GM12878 (cell line): ENCODE measurements around the gene SMOC2. TPM values are rescaled to one million over a fixed set of nuclear protein-coding genes. Genes with fewer than 3 reads are reported as not detected.

Experiments used
- ATAC-seq: fragments of 200-7000 bp; cut with Tn5 transposase; 3 replicates; pipeline ENCODE4 v1.9.1; 2020; ENCODE audit warnings: mild to moderate bottlenecking, moderate library complexity
- BruUV-seq: library from RNA; stranded (reverse); fragments of 400-500 nt; replicated peaks from 2 replicates; lab custom pipeline; 2021; lab: Mats Ljungman, UMichigan
- CTCF ChIA-PET: fragments of 300-600 bp; sonication (Branson Sonifier 250); formaldehyde crosslinking; extraction: SDS; loops from one replicate; lab custom pipeline; 2021; ENCODE audit warnings: inconsistent platforms; lab: Yijun Ruan, JAX
- POLR2A ChIA-PET: fragments of 350-600 bp; formaldehyde crosslinking; extraction: SDS; loops from one replicate; lab custom pipeline; 2021; ENCODE audit warnings: inconsistent platforms; lab: Charles Lee
- RAD21 ChIA-PET: fragments of 300-600 bp; sonication (Branson Sonifier 250); formaldehyde crosslinking; loops from one replicate; lab custom pipeline; 2023; ENCODE audit warnings: antibody characterized with exemption; ENCODE audit not compliant: unreplicated experiment; lab: Charles Lee
- SMC1A ChIA-PET: fragments of 300-600 bp; sonication (Branson Sonifier 250); formaldehyde crosslinking; loops from one replicate; lab custom pipeline; 2023; ENCODE audit not compliant: unreplicated experiment, uncharacterized antibody; lab: Charles Lee
- DNase-seq: peaks from one replicate; pipeline ENCODE4 v3.0.0-alpha.2; 2011; ENCODE audit warnings: low read depth, low spot score
- FAIRE-seq: peaks from 3 replicates; lab custom pipeline; 2011; peaks lifted over from hg19 to GRCh38; lab: Jason Lieb, UNC
- H2AFZ ChIP-seq: 2 replicates; pipeline ENCODE4 v1.6.0; 2011; ENCODE audit warnings: low read depth, low read length, control low read depth; ENCODE audit not compliant: control insufficient read depth
- H3K27ac ChIP-seq: 2 replicates; pipeline ENCODE4 v1.5.1; 2011; ENCODE audit warnings: control low read depth; ENCODE audit not compliant: control insufficient read depth, insufficient read depth
- H3K27me3 ChIP-seq, 2 experiments: replicated peaks in 1 of 2; 2 replicates each; pipeline versions ENCODE4 v1.6.0 to v1.6.1; 2011; ENCODE audit warnings: low read length in 1 of 2; ENCODE audit not compliant: control insufficient read depth in 2 of 2, insufficient read depth in 2 of 2
- H3K36me3 ChIP-seq, 2 experiments: 2 replicates each; pipeline ENCODE4 v1.5.1; 2011; ENCODE audit warnings: low read length in 1 of 2; ENCODE audit not compliant: control insufficient read depth in 2 of 2, insufficient read depth in 2 of 2
- H3K4me1 ChIP-seq: 2 replicates; pipeline ENCODE4 v1.6.1; 2011; ENCODE audit warnings: mild to moderate bottlenecking, low read length, moderate library complexity, mixed read lengths; ENCODE audit not compliant: control insufficient read depth, insufficient read depth
- H3K4me2 ChIP-seq: 2 replicates; pipeline ENCODE4 v1.6.0; 2011; ENCODE audit warnings: control low read depth; ENCODE audit not compliant: control insufficient read depth, insufficient read depth
- H3K4me3 ChIP-seq: fragments of 200-600 bp; sonication (generic); 2 replicates; pipeline ENCODE4 v1.5.1; 2016
- H3K79me2 ChIP-seq: 2 replicates; pipeline ENCODE4 v1.6.0; 2011; ENCODE audit warnings: low read length; ENCODE audit not compliant: control insufficient read depth, insufficient read depth
- H3K9ac ChIP-seq: 2 replicates; pipeline ENCODE4 v1.8.0; 2011; ENCODE audit warnings: low read length, control low read depth, mixed read lengths; ENCODE audit not compliant: control insufficient read depth, insufficient read depth
- H3K9me3 ChIP-seq: replicated peaks from 3 replicates; pipeline ENCODE4 v1.5.1; 2011; ENCODE audit warnings: mild to moderate bottlenecking, low read length; ENCODE audit not compliant: control insufficient read depth, insufficient read depth
- H4K20me1 ChIP-seq: 2 replicates; pipeline ENCODE4 v1.6.0; 2011; ENCODE audit not compliant: control insufficient read depth, insufficient read depth
- CBX5 ChIP-seq: sonication (generic); IDR thresholded peaks from 2 replicates; pipeline ENCODE4 v1.6.1; 2016; ENCODE audit warnings: low read depth, moderate library complexity, mild to moderate bottlenecking, inconsistent platforms
- CHD4 ChIP-seq: fragments of 200-600 bp; sonication (generic); IDR thresholded peaks from 2 replicates; pipeline ENCODE4 v1.6.1; 2016; ENCODE audit warnings: mild to moderate bottlenecking
- EED ChIP-seq: sonication (generic); IDR thresholded peaks from 2 replicates; pipeline ENCODE4 v1.6.1; 2016; ENCODE audit warnings: antibody characterized with exemption, low read depth
- EZH2 ChIP-seq: IDR thresholded peaks from 2 replicates; pipeline ENCODE4 v1.6.1; 2012; ENCODE audit warnings: low read depth, mild to moderate bottlenecking, control low read depth, inconsistent platforms, low read length, borderline replicate concordance; ENCODE audit not compliant: control insufficient read depth
- FOXM1 ChIP-seq: IDR thresholded peaks from 2 replicates; pipeline ENCODE4 v1.6.1; 2012; ENCODE audit warnings: low read depth, mild to moderate bottlenecking, inconsistent platforms, low read length, moderate library complexity
- HDAC6 ChIP-seq: fragments of 200-600 bp; sonication (generic); IDR thresholded peaks from one replicate; pipeline ENCODE4 v1.8.0; 2017; ENCODE audit warnings: antibody characterized with exemption; ENCODE audit not compliant: unreplicated experiment
- RBBP5 ChIP-seq: fragments of 200-600 bp; sonication (generic); conservative IDR thresholded peaks from 2 replicates; pipeline ENCODE4 v1.6.1; 2016
- SMARCA5 ChIP-seq: fragments of 450-650 bp; IDR thresholded peaks from 2 replicates; pipeline ENCODE4 v1.6.1; 2017; ENCODE audit warnings: mild to moderate bottlenecking
- SREBF2 ChIP-seq: IDR thresholded peaks from 2 replicates; pipeline ENCODE4 v1.6.1; 2012; ENCODE audit warnings: mild to moderate bottlenecking, low read length
- WGBS: methylation state at CpG from one replicate; pipeline ENCODE4 v1.1.6; 2016; ENCODE audit warnings: low lambda C conversion rate; ENCODE audit not compliant: insufficient replicate concordance, insufficient coverage; ENCODE audit errors: missing lambda C conversion rate; 5-methylcytosine and 5-hydroxymethylcytosine counted together
- in situ Hi-C: fragments of 300-500 bp; cut with MboI; formaldehyde crosslinking; loops from 9 replicates; pipeline ENCODE4 v1.14.3; 2018; ENCODE audit warnings: mixed read lengths
- intact Hi-C: fragments of 100-400 bp; cut with micrococcal nuclease; formaldehyde crosslinking; loops from one replicate; pipeline ENCODE4 v1.14.2; 2022; ENCODE audit not compliant: unreplicated experiment
- polyA plus RNA-seq, 11 experiments: library from polyadenylated mRNA; depleted of rRNA in 4 of 11; unstranded in 6 of 11; stranded (reverse) in 5 of 11; fragments of >200 nt; fragmentation: Nextera tagmentation in 4 of 11; fragmentation: Illumina TruSeq in 1 of 11; extraction: Ambion mirVana in 4 of 11; extraction: Trizol in 1 of 11; gene quantifications; 1 replicate in 1 of 11; 2 replicates in 10 of 11; pipeline versions ENCODE4 v1.2.1 to v1.2.3, GENCODE V29; 2011 to 2016; ENCODE audit warnings: inconsistent platforms in 2 of 11, missing spikeins in 2 of 11, low read depth in 1 of 11
- total RNA-seq, 4 experiments: library from RNA; depleted of rRNA in 3 of 4; stranded (reverse); fragments of >200 nt in 3 of 4; fragmentation: Illumina TruSeq in 1 of 4; extraction: Trizol in 1 of 4; gene quantifications; 2 replicates each; pipeline versions ENCODE4 v1.2.1 to v1.2.3, GENCODE V29; 2013 to 2021
- TF ChIP-seq, protein P1 (sequence below): fragments of 450-650 bp; IDR thresholded peaks from 2 replicates; pipeline ENCODE4 v1.6.1; 2018; ENCODE audit warnings: mild to moderate bottlenecking, low read depth, moderate library complexity; ENCODE audit not compliant: partially characterized antibody
- TF ChIP-seq, protein P2 (sequence below): IDR thresholded peaks from 2 replicates; pipeline ENCODE4 v1.6.1; 2011; ENCODE audit warnings: low read depth, mild to moderate bottlenecking, low read length, moderate library complexity, borderline replicate concordance; ENCODE audit errors: extremely low read depth
- TF ChIP-seq, protein P3 (sequence below): fragments of 450-650 bp; IDR thresholded peaks from 2 replicates; pipeline ENCODE4 v1.6.1; 2014; ENCODE audit warnings: mild to moderate bottlenecking
- TF ChIP-seq, protein P4 (sequence below): fragments of 450-650 bp; IDR thresholded peaks from 2 replicates; pipeline ENCODE4 v1.6.1; 2016; ENCODE audit warnings: mild to moderate bottlenecking

SMOC2 gene
- total and polyA plus RNA-seq, 10 of the 15 experiments (the other 5 are each of a cell fraction or from before 2014, with no cell fraction given), result 0.10 to 0.12 TPM; not detected in 8

DNA sequence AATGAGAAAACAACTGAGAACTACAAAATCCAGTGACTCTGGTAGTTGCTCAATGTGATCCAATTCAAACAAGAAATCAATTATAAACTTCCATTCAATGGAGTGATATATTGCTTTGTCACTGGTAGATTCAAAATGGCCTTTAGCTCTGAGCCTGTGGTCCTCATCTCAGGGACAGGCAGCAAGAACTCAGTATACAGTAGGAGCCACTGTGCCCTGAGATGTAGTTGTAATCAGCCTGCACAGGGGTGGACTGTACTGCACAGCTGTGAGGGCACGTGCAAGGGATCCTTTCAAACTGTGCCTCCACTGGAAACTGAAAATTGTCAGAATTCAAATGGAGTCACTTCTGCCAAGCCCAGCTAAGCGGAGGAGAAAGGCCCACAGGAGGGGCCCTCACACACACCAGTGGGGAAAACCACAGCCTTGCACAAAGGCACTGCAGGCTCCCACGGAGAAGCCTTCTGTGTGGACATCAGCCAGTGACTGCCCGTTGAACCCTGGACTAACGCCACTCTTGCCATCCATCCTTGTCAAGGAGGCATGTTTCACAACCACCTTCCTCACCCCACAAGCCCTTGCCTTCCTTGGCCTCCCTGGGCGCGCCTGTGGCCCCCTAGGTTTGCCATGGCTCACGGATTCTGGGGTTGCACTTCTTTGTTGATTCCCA is 186.7 kb downstream of the SMOC2 start:
- ChIA-PET POLR2A (no interaction called here), SMC1A (no interaction called here), CTCF (no interaction called here), RAD21 (no interaction called here)
- Histone ChIP-seq H3K27ac (no peak overlapping the region), H2AFZ (no peak overlapping the region), H3K9ac (no peak overlapping the region), H3K4me1 (no peaks in the 10 kb centered on the region), H3K79me2 (no peaks in the 10 kb centered on the region), H3K9me3 (no peaks in the 10 kb centered on the region; the same call in 2 of the 3 replicates), H4K20me1 (no peaks in the 10 kb centered on the region), H3K4me2 (no peak overlapping the region), H3K4me3 (no peak overlapping the region), H3K27me3 (no peaks in the 10 kb centered on the region), H3K36me3 (no peaks in the 10 kb centered on the region)
- intact Hi-C loops, result no loop called here
- 11% methylated on average over 7 of the region's 8 CpGs for WGBS
- DNase-seq, result no peak
- no peak for ATAC-seq
- TF ChIP-seq HDAC6 (no peak), CHD4 (no peak), RBBP5 (no peak)
- TF ChIP-seq, protein P1, sequence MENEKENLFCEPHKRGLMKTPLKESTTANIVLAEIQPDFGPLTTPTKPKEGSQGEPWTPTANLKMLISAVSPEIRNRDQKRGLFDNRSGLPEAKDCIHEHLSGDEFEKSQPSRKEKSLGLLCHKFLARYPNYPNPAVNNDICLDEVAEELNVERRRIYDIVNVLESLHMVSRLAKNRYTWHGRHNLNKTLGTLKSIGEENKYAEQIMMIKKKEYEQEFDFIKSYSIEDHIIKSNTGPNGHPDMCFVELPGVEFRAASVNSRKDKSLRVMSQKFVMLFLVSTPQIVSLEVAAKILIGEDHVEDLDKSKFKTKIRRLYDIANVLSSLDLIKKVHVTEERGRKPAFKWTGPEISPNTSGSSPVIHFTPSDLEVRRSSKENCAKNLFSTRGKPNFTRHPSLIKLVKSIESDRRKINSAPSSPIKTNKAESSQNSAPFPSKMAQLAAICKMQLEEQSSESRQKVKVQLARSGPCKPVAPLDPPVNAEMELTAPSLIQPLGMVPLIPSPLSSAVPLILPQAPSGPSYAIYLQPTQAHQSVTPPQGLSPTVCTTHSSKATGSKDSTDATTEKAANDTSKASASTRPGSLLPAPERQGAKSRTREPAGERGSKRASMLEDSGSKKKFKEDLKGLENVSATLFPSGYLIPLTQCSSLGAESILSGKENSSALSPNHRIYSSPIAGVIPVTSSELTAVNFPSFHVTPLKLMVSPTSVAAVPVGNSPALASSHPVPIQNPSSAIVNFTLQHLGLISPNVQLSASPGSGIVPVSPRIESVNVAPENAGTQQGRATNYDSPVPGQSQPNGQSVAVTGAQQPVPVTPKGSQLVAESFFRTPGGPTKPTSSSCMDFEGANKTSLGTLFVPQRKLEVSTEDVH, result no peak
- in situ Hi-C loops, result no loop called here
- BruUV-seq, result no TSS peak
- FAIRE-seq, result no peak

DNA sequence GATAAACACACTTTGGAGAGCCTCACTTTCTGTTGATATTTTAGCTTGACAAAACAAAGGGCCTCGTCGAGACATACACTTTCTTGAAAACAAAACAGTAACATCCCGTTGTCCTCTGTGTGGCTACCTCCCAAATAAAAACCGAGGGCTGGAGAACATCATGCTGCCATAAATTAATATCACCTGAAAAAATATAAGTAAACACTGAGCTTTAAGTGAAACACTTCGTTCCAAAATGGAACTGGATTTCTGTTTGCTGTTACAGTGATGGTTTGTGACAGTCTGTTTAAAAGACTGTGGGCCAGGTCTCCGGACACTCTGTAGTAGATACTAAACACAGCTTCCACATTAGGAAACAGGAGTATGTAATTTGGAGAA is 187.2 kb downstream of the SMOC2 start:
- intact Hi-C loops (no loop called here), in situ Hi-C loops (no loop called here)
- no peaks in the 10 kb centered on the region; the same call in 2 of the 3 replicates for H3K9me3 ChIP-seq
- H3K36me3 ChIP-seq, result no peaks in the 10 kb centered on the region
- ChIA-PET CTCF (no interaction called here), RAD21 (no interaction called here), SMC1A (no interaction called here), POLR2A (no interaction called here)
- WGBS, result 36% methylated on average over 6 of the region's 6 CpGs
- no peak overlapping the region for H3K9ac ChIP-seq
- H3K4me3 ChIP-seq, result no peak overlapping the region
- no peaks in the 10 kb centered on the region for H3K79me2 ChIP-seq
- H3K27me3 ChIP-seq, result no peaks in the 10 kb centered on the region
- no TSS peak for BruUV-seq
- no peak for DNase-seq
- no peak for ATAC-seq
- no peak overlapping the region for H3K27ac ChIP-seq
- no peaks in the 10 kb centered on the region for H4K20me1 ChIP-seq
- FAIRE-seq, result no peak
- H2AFZ ChIP-seq, result no peak overlapping the region
- no peaks in the 10 kb centered on the region for H3K4me1 ChIP-seq
- no peak overlapping the region for H3K4me2 ChIP-seq
- TF ChIP-seq FOXM1, result no peak
- TF ChIP-seq, protein P2, sequence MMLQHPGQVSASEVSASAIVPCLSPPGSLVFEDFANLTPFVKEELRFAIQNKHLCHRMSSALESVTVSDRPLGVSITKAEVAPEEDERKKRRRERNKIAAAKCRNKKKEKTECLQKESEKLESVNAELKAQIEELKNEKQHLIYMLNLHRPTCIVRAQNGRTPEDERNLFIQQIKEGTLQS, result no peak
- TF ChIP-seq SMARCA5, result no peak
- TF ChIP-seq SREBF2, result no peak
- no peak for TF ChIP-seq CBX5
- TF ChIP-seq, protein P3, sequence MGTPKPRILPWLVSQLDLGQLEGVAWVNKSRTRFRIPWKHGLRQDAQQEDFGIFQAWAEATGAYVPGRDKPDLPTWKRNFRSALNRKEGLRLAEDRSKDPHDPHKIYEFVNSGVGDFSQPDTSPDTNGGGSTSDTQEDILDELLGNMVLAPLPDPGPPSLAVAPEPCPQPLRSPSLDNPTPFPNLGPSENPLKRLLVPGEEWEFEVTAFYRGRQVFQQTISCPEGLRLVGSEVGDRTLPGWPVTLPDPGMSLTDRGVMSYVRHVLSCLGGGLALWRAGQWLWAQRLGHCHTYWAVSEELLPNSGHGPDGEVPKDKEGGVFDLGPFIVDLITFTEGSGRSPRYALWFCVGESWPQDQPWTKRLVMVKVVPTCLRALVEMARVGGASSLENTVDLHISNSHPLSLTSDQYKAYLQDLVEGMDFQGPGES, result no peak
- TF ChIP-seq EED, result no peak
- TF ChIP-seq, protein P4, sequence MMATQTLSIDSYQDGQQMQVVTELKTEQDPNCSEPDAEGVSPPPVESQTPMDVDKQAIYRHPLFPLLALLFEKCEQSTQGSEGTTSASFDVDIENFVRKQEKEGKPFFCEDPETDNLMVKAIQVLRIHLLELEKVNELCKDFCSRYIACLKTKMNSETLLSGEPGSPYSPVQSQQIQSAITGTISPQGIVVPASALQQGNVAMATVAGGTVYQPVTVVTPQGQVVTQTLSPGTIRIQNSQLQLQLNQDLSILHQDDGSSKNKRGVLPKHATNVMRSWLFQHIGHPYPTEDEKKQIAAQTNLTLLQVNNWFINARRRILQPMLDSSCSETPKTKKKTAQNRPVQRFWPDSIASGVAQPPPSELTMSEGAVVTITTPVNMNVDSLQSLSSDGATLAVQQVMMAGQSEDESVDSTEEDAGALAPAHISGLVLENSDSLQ, result no peak
- TF ChIP-seq EZH2, result no peak
